Fibroblast of lung (primary cell): ENCODE measurements around the gene GSE1.

Experiments used
- EZH2 ChIP-seq: IDR thresholded peaks from 2 replicates; pipeline ENCODE4 v1.5.1; 2012; ENCODE audit warnings: low read length, control low read depth, mild to moderate bottlenecking; ENCODE audit errors: missing control alignments
- TF ChIP-seq, protein P1 (sequence below), 2 donors: IDR thresholded peaks in 1 of 2; conservative IDR thresholded peaks in 1 of 2; 1 replicate in 1 of 2; 2 replicates in 1 of 2; pipeline ENCODE4 v1.5.1; 2011 to 2012; ENCODE audit warnings: low read length in 2 of 2, control low read depth in 1 of 2, inconsistent platforms in 1 of 2, low read depth in 1 of 2, mild to moderate bottlenecking in 1 of 2

DNA sequence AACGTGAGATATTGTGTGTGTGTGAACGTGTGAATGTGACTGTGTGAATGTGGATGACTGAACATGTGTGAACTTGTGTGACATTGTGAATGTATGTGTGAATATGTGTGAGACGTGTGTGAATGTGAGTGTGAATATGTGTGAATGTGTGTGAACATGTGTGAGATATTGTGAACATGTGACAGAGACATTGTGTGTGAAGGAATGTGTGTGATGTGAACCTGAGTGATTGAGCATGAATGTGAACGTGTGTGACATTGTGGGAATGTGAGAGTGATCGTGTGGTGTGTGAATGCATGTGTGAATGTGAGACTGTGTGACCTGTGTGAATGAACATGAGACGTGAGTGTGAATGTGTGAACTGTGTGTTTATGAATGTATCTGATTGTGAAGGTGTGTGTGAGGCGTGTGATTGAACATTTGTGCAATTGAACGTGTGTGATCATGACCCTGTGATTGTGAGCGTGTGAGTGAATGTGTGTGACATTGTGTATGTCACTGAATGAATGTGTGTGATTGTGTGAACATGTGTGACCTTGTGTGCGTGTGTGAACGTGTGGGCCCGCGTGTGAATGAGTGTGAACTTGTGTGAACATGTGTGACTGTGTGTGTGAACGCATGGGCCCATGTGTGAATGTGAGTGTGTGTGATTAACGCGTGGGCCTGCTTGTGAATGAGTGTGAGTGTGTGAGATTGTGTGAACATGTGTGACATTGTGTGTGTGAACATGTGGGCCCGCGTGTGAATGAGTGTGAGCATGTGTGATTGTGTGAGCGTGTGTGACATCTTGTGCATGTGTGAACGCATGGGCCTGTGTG, 23.2 kb upstream of the GSE1 start:
- TF ChIP-seq, protein P1, sequence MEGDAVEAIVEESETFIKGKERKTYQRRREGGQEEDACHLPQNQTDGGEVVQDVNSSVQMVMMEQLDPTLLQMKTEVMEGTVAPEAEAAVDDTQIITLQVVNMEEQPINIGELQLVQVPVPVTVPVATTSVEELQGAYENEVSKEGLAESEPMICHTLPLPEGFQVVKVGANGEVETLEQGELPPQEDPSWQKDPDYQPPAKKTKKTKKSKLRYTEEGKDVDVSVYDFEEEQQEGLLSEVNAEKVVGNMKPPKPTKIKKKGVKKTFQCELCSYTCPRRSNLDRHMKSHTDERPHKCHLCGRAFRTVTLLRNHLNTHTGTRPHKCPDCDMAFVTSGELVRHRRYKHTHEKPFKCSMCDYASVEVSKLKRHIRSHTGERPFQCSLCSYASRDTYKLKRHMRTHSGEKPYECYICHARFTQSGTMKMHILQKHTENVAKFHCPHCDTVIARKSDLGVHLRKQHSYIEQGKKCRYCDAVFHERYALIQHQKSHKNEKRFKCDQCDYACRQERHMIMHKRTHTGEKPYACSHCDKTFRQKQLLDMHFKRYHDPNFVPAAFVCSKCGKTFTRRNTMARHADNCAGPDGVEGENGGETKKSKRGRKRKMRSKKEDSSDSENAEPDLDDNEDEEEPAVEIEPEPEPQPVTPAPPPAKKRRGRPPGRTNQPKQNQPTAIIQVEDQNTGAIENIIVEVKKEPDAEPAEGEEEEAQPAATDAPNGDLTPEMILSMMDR (conservative IDR thresholded peaks at IDR 0.05 in 1 of 2, IDR thresholded peaks at IDR 0.05 in 1 of 2; ENCODE audit: low read depth in 1 of 2, low read length in 2 of 2), result no peak
- no peak for TF ChIP-seq EZH2
